GM19468 (cell line): ENCODE results near the gene VTI1A.

ENCODE experiments used
- ATAC-seq: cut with Tn5 transposase; IDR thresholded peaks from one replicate; pipeline ENCODE4 v1.9.1; 2021; ENCODE audit warnings: mild to moderate bottlenecking, moderate library complexity, moderate number of reproducible peaks; ENCODE audit not compliant: unreplicated experiment; ENCODE audit errors: extremely low read depth

The VTI1A gene

GRCh38 chr10:112738606-112739591, 291.9 kb downstream of the VTI1A start:
- no peak for ATAC-seq

DNA sequence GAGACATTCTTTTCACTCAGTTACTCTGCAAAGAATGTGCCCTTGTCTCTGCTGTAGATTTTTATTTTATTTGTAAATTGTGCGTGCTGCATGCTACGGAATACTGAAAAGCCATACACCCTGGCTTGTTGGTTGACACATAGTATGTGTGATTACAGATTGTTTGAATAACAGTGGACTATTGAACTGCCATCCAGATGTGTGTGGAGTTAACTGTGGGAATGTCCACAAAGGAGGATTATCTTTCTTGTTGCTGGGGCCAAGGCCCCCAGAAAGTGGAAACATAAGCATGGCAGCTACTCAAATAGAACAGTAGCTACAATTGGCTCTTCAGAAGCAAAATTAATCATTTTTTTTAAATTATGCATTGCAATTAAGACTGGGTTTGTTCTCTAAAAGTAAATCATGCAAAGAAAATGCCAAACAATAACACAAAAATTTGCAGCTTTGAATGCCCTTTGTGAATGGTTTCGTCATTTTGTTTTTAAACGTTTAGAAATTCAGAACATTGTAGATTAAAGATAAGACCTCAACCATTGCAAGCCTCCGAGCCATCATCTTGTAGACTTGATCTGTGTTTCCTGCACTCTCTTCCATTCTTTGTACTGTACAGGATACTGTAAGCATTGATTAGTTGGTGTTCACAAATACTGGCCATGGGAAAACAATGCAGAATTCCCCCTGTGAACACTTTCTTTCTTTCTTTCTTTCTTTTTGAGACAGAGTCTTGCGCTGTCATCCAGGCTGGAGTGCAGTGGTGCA, 292.8 kb downstream of the VTI1A start:
- no peak for ATAC-seq

- ATAC-seq, result no peak
Measured at GRCh38 chr10:112741830-112742402, 294.9 kb downstream of the VTI1A start.

- no peak for ATAC-seq
Measured at GRCh38 chr10:112744181-112745096, 297.4 kb downstream of the VTI1A start.

- no peak for ATAC-seq
Measured at GRCh38 chr10:112746329-112746728, 299.3 kb downstream of the VTI1A start.

DNA sequence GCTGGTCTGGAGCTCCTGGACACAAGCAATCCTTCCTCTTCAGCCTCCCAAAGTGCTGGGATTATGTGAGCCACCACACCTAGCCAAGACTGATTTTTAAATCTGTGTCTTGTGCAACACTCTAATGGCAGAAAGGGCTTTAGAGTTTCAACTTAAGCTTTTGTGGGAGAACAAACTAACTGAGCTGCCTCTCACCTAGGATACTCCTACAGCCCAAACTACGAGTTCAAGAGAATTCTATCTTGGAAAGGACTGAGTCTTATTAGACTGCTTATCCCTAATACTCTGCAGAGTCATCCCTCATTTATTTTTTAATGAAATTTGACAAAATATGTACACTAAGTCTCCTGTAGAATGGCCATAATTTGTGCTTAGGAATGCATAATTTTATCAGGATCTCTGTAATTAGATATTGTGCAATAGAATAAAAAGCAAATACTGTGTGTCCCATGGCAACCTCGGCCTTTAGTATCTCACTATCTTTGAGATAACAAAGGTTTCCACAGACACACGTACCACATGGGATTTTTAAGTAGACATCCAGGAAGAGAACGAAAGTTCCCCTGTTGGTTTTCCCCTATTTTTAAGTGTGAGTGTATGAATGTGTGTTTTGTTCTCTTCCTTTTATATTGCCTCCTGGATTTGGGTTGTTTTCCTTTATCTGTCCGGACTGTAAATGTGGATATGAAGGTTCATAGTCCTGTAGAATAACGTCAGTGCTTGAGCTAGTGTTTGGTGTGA, 303.6 kb downstream of the VTI1A start:
- no peak for ATAC-seq

DNA sequence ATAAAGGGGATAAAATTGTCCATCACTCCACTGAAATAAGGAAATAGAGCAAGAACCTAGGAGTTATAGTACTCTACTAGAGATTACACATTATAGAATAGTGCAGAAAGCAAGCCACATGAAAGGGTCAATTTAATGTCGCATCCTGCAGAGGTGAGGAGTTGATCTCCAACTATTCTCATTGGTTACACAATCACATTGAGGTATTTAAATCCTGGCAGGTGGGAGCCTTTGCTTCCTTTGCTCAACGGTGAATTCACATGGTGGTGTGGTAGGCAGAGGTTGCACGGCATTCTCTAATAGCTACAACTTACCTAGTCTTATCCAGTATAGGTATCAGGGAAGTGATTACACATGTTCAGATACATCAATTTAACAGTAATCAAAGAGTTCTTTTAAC, 304.6 kb downstream of the VTI1A start:
- no peak for ATAC-seq

GRCh38 chr10:112752288-112752687, 305.3 kb downstream of the VTI1A start:
- no peak for ATAC-seq

GRCh38 chr10:112753961-112754411, 307.0 kb downstream of the VTI1A start:
- ATAC-seq, result no peak

GRCh38 chr10:112755446-112756234, 308.6 kb downstream of the VTI1A start:
- ATAC-seq, result no peak

GRCh38 chr10:112756235-112756527, 309.2 kb downstream of the VTI1A start:
- no peak for ATAC-seq

DNA sequence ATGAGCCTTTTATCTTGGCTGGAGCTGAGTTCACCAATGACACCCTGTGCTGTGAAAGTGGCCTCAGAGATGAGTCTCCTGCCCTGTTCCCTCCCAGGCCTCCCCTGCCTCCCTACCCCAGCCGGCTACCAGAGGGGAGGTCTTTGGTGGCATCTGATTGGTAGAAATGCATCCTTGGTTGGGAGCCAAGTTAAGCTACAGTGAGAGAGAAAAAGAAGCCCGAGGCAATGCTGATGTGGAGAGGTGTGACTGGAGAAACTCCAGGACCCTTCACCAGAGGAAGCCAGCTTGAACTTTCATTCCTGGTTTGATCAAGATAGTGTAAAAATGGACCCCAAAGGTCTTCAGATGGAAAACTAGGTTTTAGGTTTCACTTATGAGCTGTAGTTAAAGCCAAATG, 311.9 kb downstream of the VTI1A start:
- no peak for ATAC-seq

GRCh38 chr10:112759496-112759895, 312.5 kb downstream of the VTI1A start:
- ATAC-seq, result no peak

DNA sequence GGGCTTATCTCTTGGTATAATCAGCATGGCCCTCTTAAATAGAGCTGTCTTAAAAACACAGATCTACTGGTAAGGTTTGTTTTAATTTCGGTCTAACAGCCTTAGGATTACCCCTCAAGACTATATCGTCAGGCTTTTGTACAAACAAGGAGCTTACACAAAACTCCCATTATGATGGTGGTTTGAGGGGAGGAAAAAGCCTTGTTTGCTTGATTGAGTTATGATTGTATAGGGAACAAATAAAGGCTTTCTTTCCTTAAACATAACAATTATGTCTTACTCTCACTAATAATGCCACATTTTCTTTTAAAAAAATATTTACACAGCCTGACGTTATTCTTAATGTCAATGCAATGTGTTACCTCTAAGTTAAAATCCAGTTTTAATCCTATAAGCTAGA, 314.2 kb downstream of the VTI1A start:
- no peak for ATAC-seq

- ATAC-seq, result no peak
Measured at GRCh38 chr10:112763916-112764520, 317.0 kb downstream of the VTI1A start.

- no peak for ATAC-seq
Measured at GRCh38 chr10:112765717-112766235, 318.8 kb downstream of the VTI1A start.

GRCh38 chr10:112766636-112767035, 319.6 kb downstream of the VTI1A start:
- ATAC-seq, result no peak

- ATAC-seq, result no peak
Measured at GRCh38 chr10:112767156-112767555, 320.1 kb downstream of the VTI1A start.
